GM21619 (cell line): ENCODE data around the gene PLXNA2.

Experiments used
- ATAC-seq: cut with Tn5 transposase; IDR thresholded peaks from one replicate; pipeline ENCODE4 v1.9.1; 2021; ENCODE audit not compliant: unreplicated experiment

PLXNA2 gene

DNA sequence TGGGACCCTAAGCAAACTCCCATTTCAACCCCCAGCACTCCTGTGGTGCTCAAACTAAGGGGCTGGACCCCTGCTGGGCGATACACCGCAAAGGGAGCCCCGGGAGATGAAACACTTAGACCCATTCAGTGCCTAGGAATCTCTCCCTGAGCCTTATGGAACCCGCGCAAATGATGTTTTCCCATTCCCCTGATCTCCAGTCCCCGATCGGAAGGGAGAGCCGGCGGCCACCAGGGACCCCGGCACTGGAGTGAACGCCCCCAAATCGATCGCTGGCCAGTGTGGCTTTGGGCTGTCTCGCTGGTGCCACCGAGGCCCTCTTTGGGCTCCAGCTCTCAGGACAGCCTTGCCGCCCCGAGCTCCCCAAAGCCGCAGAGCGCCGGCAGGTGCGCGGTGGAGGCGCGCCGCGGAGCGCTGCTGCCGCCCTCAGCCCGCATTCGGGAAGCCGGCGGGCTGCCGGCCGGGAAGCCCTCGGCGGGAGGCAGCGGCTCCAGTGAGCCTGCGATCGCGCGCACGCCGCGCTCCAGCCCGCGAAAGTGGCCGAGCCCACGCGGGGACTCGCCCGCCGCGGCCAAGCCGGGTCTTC is 1.1 kb downstream of the PLXNA2 start:
- ATAC-seq = no peak

DNA sequence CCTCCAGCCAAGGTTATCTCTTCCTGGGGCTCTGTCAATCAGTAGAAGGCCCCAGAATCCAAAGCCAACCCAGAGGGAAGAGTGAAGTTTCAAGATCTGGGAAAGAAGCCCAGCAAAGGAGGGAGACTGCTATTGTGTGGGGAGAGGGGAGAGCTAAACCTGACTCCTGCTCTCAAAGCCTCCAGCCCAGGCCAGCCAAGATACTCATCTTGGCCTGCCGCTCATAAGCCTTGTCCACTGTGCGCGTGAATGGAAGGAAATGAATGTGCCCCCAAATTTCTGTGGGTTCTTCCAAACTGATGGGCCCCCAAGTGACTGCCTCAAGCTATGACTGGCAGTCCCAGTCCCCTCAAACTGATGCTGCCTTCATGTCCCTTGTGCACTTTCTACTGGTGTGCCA is 2.0 kb downstream of the PLXNA2 start:
- no peak for ATAC-seq

DNA sequence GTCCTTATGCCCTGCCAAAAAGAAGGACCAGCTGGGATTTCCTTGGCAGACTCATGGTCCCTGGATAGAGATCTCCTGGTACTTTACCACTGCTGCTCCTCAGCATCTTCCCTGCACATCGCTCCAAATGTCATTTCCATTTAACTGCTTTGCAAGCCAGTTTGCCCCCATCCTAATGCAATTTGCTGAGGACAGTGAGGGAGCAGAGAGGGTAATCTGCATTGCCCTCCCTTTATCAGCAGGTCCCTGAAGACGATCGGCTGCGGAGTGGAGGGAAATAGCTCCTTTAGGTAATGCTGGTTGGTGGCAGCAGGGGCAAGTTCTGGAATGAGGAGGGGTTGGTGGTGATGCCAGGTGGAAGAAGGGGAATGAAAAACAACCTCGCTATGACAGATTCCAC is 2.7 kb downstream of the PLXNA2 start:
- ATAC-seq = no peak

DNA sequence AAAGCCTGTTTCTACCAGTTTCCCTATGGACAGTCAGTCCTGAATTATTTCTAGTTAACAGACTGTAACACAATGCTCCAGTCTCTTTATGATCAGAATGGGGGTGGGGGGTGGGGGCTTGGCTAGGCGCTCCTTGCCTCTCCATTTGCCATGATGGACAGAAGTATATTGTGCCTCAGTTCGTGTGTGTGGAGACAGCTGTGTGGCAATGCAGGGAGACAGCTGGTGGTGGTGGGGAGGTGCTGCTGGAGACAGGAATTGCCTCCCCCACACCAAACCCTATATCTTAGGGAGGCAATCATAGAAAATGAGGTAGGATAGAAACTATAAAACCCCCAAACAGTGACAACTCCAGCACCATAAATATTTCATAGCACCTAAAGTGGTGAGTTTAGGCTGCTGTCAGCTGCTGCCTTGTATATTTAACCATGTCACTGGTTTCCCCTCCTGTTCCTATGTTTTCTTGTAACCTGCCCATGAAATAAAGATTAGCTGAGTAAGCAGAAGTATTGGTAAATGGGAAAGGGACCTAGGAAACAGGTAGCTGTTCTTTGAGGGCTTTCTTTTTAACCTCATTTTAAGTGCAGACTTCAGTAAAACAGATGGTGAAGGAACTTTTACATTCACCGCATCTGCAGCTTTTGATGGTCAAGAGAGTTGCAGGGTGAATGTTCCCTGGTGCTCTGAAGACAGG is 3.4 kb downstream of the PLXNA2 start:
- no peak for ATAC-seq

DNA sequence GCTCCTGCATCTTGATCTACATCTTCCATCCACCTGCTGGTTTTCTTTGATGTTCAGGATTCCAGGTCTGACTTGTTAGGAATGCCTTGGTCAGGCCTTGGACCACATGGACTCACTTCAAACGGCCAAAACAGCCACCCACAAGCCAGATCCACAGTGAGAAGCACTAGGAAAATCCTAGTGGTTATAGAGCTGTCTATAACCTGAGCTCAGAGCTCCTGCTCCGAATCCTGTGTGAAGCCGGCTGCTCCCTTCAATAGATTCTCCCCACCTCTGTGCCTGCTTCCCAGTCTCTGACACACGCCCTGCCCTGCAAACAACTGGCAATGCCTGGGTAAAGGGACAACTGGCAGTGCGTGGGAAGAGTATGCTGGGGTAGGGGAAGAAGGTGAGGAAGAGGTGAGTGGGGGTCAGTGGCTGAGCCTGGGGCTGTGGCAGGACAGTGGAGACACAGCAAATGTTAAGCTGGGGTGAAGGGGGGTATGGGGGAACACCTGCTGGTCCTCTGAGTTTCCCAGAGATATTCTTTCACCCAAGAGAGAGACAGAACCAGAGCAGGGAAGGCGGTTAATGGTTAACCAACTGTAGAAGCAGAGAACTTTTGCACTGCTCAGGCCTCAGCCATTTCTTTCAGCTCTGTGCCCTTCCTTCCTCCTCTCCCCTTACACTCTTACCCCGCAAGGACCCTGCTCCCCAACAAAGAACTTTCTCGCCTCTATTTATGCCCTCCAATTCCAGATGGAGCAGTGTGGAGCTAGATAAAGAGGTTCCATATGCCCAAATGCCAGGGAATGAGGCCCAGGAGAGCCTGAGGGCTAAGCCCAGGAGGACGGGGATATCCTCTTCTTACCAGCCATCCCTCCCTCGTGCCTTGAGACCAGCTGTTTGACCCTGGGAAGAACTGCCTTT is 4.5 kb downstream of the PLXNA2 start:
- no peak for ATAC-seq

DNA sequence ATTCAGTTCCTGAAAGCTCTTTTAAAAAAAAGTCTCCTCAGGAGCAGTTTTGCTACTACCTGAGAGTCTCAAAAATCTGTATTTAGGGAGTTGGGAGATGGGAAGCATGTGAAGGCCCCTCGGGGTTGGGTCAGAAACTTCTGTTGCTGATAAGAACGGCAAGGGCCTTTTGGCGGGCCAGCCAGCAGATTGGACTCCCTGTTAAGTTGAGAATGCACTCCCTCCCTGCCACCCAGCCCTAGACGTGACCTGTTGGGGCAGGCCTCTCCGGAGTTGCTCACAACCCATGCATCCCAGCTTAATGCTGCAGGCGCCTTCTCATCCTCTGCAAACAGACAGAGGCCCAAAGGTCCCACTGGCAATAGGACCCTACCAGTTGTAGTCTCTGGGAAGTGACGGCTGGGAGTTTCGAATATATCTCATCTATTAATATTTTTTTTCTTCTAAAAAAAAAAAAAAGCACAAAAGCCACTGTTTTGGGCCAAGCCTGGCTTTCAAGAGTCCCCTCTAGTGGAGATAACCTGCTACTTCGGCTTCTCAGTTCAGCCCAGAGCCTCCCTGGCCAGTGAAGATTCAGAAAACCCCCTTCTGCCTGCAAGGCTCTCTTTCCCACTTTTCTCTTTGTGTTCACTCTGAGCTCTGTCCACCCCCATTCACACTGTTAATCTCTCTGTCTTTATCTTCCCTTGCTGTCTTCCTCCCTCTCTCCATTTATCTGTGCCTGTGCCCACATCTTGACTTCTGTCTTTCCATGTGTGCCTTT is 5.3 kb downstream of the PLXNA2 start:
- no peak for ATAC-seq

DNA sequence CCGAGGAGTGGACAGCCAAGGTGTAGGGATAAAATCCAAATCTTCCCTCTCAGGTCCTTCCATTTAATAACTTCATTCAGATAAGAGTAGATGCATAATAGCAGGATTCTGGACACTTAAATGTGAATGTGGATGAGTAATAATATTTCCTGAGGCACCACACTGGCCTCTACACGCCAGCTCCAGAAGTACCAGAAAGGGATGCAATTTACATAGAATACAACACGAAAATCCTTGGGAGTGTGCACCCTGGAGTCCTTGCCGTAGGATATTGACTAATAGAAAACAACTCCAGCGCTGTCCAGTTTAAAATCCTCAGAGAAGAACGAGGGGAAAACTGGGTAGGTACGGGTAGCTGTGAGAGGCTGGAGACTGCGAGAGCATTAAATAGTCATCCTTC is 6.9 kb downstream of the PLXNA2 start:
- no peak for ATAC-seq

DNA sequence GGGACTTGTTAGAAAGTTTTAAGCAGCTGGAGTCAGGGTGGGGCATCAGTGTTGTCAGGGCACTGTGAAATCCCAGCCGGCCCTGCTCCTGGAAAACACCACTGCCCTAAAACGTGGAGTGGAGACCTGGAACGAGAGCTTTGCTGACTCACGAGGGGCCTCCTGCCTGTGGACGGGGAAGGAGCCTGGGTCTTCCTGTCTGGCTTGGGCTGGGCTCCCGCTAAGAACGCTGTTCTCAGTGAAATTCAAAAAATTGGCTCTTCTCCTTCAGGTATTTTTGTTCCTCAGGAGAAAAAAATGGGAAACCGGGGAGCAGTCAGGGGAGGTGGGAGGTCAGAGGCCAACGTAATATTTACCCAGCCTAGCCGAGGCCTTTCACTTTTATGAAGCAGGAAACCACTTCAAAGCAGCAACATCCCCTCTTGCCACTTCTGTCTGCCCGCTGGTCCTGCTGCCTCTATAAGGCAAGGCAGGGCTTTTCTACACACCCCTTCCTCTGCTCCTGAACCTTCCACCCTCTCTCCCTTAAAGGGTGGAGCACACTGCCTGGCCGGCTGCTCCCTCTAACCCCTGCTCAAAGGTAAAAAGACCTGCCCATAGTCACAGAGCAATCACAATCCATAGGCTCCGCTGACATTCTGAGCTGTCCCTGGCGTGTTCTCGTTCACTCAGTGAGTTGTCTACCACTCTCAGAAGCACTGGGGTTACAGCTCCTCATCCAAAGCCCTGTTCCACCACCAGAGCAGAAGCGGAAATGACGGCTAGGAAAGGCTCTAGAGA is 8.0 kb downstream of the PLXNA2 start:
- no peak for ATAC-seq

DNA sequence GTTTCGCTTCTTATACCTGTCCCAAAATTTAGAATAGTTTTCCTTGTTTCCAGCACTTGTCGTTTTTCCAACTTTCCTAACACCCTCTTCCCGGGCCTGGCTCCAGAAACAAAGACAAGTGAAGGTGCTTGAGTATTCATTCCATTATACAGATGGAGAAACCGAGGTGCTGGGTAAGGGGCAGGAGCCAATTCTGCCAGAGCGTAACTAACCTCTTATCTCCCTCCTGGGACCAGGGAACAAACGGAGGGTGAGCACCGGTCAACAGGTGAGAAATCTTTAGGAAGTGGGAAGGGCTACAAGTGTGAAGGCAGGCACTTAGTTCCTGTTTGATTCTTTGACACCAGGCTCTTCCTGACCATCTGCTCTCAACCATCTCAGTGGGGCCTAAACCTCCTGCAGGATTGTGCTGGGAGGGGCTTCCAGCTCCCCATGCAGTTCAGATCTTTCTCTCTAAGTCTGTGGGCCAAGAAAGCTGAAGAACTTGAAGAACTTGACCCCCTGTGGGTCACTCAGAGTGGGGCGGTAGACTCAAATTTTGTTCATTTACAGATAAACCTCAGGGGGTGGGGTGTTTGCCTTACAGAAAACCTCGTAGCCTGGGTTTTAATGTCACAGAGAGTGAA is 8.7 kb downstream of the PLXNA2 start:
- ATAC-seq = no peak

DNA sequence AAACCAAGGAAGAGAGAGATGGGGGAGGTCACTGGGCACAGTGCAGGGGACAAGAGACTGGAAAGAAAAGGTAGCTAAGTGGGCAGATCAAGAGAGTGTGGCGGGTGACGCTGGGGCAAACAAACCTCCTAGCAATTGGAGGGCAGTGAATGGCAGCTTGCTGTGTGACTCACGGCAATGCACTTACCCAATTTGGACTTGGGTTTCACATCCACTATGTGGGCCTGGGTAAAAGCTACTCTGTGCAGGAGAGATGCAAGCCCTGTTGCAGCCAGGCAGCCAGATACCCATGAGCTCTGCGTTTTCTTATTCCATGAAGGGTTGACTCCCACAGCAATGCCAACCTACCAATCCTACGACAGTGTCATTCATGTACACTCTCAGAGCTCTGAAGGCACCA is 9.5 kb downstream of the PLXNA2 start:
- no peak for ATAC-seq

DNA sequence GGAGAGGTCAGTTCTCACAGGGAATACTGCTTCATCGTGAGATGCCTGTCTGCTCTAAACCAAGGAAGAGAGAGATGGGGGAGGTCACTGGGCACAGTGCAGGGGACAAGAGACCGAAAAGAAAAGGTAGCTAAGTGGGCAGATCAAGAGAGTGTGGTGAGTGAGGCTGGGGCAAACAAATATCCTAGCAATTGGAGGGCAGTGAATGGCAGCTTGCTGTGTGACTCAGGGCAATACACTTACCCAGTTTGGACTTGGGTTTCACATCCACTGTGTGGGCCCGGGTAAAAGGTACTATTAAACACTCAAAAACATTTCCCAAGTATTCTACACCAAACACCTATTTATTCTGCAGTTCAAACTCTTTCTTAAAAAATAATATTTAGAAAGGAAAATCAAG is 10.2 kb downstream of the PLXNA2 start:
- ATAC-seq = no peak

DNA sequence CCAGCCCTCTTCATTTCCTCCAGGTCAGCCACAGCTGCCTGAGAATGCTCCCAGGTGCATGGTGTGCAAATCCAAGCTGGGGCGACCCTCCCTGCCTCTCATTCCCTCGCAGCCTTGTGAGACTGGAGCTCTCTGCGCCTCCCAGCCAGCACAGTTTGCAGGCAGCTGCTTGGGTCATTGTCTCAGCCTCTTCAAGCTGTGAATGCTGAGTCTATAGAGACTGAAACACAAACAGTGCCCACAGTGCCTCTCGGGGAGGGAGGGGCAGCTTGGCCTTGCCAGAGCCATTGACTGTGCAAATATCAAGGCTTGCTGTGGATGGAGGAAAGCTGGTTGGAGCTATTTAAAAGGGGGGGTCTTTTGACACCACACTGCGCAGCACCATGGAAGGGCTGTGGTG is 10.6 kb downstream of the PLXNA2 start:
- ATAC-seq = no peak

DNA sequence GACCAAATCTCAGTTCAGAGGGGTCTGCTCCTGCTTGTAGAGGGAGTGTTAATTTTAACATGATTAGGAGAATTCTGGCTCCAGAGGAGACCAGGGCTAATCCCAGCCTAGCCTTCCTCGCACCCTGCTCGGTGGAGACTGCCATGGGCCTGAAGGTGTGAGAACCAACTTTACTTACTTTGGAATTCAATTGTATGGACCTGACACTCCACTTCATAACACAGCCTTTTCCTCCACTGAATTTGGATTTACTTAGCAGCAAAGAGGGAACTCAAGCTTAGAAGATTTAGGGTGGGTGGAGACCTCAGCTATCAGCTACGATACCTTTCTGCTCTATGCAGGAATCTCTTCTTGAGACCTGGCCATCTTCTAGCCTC is 11.5 kb downstream of the PLXNA2 start:
- no peak for ATAC-seq

DNA sequence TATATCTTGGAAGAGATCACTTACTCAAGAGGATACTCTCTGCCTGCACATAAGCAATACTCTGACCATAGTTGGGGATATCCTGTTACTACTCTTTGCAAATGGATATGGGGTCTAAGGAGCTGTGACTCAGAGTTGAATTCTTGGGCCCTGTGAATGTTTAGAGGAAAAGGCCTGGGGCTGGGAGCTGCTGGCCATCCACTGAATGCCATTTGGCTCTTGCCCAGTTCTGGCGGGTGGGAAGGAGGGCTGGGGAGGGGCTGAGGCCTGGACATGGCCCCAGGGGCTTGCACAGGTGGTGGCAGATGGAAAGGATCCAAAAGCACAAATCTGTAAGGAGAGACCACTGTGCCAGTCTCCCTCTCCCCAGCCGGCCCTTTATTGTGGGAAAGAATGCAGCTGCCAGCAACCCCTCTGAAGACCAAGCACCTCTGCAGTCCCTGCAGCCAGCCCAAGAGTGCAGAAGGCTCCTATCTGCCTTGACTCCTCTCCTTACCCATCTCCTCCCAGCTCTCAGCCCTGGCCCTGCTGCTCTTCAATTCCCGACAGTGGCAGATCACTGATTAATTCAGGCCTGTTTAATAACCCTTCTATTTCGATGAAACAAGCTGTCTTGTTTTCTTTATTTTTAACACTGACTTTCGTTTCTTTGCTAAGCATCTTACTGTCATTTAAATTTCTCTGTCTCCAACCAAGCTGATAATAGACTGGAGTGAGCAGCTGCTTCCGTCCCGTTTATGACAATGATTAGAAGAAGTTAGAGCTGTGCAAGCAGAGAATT is 12.1 kb downstream of the PLXNA2 start:
- no peak for ATAC-seq

DNA sequence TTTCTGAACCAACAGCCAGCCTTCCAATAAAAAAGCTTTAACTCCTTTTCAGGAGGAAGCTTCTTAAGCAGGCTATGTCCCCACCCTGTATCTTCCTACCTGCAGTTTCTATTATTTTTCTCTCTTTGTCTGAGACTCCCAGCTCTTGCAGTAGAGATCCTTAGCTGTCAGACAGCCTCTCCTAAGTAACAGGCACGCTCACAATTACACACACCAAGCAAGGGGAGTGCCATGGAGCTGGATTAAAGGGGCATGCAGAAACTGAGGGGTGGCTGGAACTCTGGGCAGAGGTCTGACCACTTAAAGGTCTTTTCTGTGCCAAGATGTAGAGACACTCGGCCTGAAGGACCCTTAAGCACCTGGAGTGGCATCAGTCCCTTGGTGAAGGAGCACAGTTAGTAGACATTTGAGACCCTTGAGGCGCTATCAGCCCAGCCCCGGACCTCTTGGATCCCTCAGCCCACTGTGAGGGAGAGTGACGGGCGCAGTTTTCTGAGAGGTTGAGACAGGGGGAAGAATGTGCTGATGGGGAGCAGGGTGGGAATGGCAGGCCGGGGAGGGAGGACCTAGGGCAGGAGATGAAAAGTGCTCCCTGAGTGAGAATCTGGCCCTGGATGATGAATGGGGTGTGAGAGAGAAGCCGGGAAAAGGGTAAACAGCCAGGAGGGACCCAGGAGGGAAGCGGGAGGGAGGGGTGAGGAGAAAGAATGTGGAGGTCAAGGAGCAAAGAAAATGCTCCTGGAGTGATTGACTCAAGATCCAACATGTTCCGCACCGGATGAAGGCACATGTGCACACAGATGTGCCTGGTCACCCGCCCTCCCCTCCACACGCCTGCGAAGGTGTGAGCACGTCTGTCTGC is 13.3 kb downstream of the PLXNA2 start:
- ATAC-seq = no peak

DNA sequence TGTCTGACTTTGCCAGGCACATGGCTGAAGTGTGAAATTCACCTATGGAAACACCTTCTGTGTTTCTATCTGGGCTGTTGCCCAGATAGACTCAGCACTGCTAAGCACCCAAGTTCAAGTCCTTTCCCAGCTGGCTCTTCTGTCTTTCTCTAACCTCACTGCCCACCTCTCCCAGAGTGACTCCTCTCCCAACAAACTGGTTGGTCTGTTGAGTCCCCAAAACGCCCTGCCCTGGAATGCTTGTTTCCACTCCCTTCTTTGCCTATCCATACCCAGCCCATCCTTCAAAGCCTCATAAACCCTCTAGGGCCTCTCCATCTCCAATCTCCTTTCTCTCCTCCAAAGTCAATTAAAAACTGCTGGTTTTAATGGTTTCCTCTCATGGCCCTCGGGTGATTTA is 15.6 kb downstream of the PLXNA2 start:
- no peak for ATAC-seq

DNA sequence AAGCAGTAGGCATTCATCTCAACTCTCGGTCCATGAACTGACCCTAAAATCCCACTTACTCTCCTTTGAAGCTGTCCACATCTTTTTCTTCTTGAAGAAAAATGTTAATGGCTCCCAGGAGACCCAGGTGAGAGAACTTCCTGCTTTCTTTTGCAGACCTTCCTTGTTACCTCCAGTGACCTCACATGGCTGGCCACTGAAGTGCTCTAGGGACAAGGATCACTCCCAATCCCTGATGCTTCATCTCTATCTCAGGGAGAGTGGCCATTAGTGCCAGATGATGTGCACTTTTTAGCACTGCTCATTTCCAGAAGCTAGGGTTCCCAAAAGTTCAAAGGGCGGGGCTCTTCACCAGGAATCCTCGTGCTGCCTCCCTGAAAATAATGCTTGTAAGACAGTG is 16.2 kb downstream of the PLXNA2 start:
- ATAC-seq = no peak

DNA sequence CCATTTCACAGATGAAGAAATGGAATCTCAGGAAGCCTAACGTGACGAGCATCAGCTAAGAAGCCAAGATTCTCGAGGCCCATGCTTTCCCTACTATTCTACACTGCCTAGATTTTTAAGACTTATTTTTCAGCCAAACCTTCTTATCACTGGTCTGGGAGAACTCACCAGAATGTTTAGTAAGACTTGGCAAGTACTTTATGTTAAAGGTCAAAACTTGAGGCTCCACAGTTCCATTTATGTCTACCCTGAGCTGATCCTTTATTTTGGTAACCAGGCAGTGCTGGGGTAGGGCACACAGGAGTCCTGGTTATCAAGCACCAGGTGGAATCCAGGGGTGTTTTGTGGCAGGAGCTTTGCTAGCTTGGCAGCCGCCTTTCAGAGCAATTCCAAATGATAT is 16.8 kb downstream of the PLXNA2 start:
- ATAC-seq = no peak
